Measurements from ENCODE around the gene RIT2.

The RIT2 gene

GRCh38 chr18:43080671-43081070 is 34.8 kb downstream of the RIT2 start:
- DNase-seq: no peak

DNA sequence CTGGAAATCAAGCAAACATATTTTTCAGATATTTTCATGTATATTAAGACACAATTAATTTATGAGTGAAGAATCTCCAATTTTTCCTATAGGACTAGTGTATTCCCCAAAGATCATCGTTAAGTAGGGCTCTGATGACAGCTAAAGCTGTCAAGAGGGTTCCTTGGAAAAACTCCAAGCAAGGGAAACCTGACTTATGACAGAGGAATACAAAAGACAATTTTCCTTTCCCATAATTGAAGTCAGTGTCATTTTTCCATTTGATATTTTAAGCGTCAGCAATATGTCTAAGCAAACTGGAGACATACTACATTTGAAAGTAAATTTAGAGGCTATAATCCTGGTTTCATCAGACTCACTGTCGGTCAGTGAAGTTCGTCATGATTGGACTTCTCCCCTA is 36.1 kb downstream of the RIT2 start:
- no peak for DNase-seq

- DNase-seq: no peak
Observed at GRCh38 chr18:43078478-43079092, 36.9 kb downstream of the RIT2 start.

DNA sequence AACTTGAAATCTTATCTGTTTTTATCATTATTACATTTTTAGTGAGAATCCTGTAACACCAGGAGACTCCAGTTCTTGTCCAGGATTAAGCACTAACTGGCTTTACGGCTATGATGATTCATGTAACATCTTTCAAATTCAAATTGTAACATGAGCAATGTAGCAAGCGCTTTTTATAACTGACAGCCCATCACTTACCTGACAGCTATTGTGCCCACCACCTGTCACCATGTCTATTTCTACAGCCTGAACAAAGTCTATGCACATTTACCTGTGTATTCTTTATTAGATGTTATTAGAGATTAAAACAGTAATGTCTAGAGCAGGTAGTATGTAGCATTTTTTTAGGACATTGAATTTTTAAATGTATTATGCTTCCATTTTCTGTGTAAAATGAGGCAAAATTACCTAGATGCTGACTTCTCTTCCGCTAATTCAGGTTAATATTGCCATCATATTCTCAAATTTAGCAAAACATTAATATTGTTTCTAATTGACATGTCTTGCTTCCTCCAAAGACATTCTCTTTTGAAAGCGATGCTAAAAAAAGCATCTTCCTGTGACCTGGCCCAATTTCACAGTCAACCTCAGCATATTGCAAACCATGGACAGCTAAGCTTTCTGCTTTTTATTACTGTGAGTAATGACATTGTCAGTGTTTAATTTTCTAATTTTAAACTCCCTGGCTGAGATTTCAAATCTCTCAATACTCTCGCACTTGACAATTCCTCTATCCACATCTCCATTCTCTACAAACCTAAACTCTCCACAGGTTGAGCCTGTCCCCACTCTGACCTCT is 37.8 kb downstream of the RIT2 start:
- DNase-seq: no peak

GRCh38 chr18:43073771-43074170 is 41.7 kb downstream of the RIT2 start:
- DNase-seq: no peak

- DNase-seq: no peak
Observed at GRCh38 chr18:43068781-43069180, 46.7 kb downstream of the RIT2 start.

GRCh38 chr18:43067570-43067969 is 47.9 kb downstream of the RIT2 start:
- DNase-seq: no peak

- DNase-seq: no peak
Observed at GRCh38 chr18:43061816-43062215, 53.7 kb downstream of the RIT2 start.

DNA sequence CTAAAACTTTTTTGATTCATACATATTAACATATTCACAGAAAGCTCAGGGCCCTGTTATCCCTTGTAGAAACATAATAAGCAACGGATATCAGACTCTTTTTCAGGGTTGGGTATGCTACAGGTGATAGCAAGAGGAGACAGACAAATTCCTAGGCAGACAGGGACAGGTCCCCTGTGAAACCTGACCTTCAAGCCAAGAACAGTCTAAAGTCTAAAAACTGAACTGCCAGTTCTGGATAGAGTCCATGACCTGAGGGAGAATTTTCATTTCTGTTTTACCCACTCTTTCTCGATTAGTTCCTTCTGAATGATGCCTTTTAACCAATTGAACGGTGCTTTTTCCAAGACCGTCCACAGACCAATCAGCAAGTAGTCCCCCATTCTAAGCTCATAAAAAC is 54.2 kb downstream of the RIT2 start:
- no peak for DNase-seq

- no peak for DNase-seq
Observed at GRCh38 chr18:43060020-43060419, 55.5 kb downstream of the RIT2 start.

GRCh38 chr18:43054815-43055519 is 60.5 kb downstream of the RIT2 start:
- DNase-seq: no peak

DNA sequence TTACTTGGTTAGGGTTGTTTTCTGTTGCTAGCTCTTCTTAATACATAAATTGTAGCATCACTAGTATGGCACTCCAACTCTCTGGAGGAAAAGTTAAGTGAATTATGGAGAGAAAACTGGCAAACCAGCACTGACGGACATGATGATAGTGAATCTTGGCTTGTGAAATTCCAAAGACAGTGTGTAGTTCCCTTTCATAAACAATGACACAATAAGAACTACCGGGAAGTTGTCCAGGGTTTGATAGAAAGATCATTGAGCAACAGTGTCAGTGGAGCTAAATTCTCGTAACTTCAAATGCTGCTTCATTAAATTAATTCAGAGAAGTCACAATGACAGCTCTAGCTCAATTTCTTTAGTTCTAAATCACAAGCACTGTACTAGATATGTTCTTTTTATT is 66.5 kb downstream of the RIT2 start:
- no peak for DNase-seq

GRCh38 chr18:43046322-43046721 is 69.2 kb downstream of the RIT2 start:
- no peak for DNase-seq

GRCh38 chr18:43043626-43044025 is 71.9 kb downstream of the RIT2 start:
- DNase-seq: no peak

- DNase-seq: no peak
Observed at GRCh38 chr18:43040281-43040680, 75.2 kb downstream of the RIT2 start.

DNA sequence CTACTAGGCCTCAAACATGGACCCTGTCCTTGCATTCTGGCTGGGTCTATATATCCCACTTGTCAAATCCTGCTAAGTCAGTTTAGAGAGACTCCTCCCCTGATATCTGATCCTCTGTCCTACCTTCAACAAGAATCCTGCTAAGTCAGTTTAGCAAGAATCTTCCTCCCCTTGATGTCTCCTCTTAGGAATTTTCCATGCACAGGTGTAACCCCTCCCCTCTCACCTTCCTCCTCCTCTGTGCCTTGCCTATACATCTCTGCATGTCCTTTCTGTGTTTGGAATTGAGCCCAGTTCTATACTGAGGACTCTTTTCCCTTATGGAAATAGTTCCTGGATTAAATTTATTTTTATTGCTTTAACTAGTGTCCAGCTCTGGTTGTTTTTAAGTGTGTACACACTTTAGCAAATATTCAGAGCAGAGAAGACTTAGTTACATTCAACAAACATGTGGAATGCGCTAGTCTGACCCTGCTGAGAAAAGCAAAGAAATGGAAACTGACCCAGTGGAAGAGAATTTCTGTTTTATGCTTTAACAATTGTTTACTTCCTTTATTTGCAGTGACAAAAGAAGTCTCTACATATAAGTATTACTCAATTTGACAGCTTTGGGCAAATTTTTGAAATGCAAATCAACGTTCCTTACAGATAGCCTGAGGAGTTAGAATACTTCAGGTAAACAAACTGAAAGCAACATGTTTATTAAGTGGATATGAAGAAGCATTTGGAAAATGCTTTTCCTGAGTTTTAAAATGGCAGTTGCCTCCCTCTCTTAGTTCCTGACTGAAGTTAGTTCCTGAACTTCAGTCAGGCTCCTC is 80.6 kb downstream of the RIT2 start:
- DNase-seq: no peak

DNA sequence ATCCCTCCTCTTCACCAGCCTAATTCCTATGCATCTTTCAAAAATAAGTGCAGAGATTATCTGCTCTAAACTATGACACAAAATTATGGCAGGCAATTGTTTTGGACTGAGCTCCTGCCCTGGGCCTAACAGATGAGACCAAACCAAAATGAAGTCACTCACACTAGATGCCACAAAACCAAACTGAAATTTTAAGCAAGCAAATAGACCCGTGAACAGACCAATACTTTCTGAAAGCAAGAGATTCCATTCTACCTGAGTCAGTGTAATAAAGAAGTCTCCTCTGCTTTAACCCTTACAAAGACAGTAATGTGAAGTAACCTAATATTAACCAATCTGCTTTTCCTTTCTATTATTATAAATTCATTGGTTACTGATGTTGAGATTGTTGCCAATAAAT is 84.3 kb downstream of the RIT2 start:
- DNase-seq: no peak

- no peak for DNase-seq
Observed at GRCh38 chr18:43029414-43029813, 86.1 kb downstream of the RIT2 start.

GRCh38 chr18:43022874-43023273 is 92.6 kb downstream of the RIT2 start:
- no peak for DNase-seq

GRCh38 chr18:43017622-43018021 is 97.9 kb downstream of the RIT2 start:
- DNase-seq: no peak

GRCh38 chr18:43013486-43013885 is 102.0 kb downstream of the RIT2 start:
- no peak for DNase-seq

DNA sequence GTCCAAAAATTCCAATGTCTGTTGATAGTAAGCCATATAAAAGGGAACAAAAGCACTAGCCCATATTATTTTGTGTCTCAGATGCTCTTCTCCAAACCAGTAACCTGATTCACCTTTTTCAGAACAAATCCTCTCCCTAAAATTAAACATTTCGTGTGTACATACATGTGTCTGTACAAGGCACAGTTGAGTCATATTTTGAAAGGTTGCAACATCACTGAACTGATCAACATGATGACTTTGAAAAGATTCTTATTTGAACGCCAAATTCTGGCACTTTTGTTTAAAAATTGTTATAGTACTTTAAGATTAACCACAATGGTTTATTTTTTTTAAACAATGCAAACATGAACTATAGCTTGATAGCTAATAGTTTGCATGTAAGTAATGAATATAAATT is 102.5 kb downstream of the RIT2 start:
- DNase-seq: no peak

- no peak for DNase-seq
Observed at GRCh38 chr18:43010611-43011010, 104.9 kb downstream of the RIT2 start.

Data from stimulated activated CD4-positive, alpha-beta T cell treated with anti-CD3 and anti-CD28 coated beads, Interleukin-2, amount 100 ng/mL, for 48 hours (primary cell).